Stimulated activated CD8-positive, alpha-beta memory T cell treated with anti-CD3 and anti-CD28 coated beads, Interleukin-7, amount 100 ng/mL, for 24 hours (primary cell): ENCODE data around the gene INPP5E.

Source experiments
- DNase-seq: peaks from one replicate; pipeline ENCODE4 v3.0.0-alpha.2; 2020; ENCODE audit warnings: low read depth

The INPP5E gene, protein sequence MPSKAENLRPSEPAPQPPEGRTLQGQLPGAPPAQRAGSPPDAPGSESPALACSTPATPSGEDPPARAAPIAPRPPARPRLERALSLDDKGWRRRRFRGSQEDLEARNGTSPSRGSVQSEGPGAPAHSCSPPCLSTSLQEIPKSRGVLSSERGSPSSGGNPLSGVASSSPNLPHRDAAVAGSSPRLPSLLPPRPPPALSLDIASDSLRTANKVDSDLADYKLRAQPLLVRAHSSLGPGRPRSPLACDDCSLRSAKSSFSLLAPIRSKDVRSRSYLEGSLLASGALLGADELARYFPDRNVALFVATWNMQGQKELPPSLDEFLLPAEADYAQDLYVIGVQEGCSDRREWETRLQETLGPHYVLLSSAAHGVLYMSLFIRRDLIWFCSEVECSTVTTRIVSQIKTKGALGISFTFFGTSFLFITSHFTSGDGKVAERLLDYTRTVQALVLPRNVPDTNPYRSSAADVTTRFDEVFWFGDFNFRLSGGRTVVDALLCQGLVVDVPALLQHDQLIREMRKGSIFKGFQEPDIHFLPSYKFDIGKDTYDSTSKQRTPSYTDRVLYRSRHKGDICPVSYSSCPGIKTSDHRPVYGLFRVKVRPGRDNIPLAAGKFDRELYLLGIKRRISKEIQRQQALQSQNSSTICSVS

DNA sequence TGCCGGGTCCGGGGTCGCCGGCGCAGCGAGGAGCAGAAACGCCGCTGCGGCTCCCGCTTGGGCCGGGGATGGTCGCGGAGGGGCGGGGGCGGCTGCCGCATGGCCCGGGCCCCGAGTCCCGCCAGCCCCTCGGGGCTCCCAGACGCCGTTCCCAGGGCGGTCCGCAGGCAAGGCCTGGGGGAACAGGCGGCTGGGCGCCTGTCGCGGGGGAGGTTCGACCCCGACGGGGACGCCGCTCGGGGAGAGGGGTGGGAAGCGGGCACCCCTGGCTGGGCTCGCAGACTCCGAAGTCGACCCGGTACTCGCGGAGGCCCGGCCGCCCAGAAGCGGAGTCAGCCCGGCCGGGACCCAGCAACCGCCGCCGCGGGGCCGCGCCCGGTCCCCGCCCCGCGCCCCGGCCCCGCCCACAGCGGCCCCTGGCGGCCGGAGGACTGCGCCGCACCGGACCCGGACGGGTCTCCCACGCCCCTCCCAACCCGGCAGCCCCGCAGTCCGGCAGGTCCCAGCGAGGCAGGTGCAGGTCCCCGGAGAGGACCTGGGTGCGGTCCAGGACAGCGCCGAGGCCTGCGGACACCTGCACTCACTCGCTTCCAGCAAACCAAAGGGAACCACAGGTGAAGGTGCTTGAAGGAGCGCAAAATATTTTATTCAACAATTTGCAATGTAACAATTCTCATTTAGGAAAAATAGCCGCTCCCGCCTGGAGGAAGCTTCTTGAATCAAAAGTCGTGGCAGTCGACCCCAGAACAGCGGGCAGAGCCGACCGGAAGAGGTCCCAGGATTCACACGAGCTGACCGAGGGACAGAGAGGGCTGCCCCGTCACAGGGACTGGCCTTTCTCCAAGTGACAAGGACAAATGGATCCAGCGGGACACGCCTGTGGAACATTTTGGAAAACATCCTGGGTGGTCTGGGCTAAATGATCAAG, at the start of gene INPP5E:
TSS of gene INPP5E (minus strand) at position 365 of the 928 bp plus-strand sequence. CDS start 426 bp downstream, outside the sequence.
- DNase-seq, result peak; percentile 68

DNA sequence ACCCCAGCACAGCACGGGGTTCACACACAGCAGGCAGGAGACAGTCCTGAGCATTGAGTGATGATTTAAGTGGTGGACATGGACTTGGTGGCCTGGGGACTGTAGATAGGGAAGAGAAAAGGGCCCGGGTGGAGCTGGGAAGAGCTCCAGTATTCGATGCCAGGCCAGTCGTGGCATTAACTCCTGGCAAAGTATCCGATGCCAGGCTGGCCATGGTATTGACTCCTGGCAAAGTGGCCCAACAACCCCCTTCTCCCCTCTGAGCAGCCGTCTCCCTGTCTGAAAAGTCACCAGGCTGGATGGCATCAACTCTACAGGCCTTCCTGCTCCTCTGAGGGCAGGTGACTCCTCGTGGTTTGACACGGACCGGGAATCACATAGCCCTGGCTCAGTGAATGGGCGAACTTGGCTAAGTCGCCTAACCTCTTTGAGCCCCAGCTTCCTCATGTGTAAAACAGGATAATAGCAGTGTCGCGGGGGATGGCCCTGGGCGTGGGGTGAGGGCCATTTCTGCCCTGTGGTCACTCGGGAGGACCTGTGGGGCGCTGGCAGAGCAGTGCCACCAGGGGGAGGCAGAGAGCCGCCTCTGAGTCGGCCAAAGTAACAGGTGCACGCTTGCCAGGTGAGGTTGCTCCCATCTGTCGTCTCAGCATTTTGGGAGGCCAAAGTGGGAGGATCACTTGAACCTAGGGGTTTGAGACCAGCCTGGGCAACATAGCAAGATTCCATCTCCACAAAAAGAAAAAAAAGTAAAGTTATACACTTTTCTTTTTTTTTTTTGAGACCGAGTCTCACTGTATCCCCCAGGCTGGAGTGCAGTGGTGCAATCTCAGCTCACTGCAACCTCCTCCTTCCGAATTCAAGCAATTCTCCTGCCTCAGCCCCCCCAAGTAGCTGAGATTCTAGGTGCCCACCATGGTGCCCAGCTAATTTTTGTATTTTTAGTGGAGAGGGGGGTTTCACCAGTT, 48.9 kb upstream of the INPP5E start:
- peak; percentile 41 for DNase-seq

DNA sequence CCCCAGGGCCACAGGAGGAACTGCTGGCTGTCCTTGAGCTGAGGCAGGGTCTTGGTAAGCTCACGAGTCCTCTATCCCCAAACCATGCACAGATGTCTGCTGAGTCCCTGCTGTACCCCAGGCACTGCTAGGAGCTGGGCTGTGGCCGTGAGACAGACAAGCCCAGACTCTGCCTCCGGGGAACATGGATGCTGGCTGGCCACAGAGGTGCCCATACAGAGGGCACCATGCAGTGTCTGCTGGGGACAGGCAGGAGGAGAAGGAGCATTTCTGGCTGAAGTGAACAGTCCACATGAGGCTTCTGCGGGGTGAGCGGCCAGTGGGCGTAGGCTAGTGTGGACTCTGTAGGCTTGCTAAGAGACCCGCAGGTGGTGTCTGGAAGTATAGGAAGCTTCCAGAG, 48.0 kb upstream of the INPP5E start:
- DNase-seq, result no peak

DNA sequence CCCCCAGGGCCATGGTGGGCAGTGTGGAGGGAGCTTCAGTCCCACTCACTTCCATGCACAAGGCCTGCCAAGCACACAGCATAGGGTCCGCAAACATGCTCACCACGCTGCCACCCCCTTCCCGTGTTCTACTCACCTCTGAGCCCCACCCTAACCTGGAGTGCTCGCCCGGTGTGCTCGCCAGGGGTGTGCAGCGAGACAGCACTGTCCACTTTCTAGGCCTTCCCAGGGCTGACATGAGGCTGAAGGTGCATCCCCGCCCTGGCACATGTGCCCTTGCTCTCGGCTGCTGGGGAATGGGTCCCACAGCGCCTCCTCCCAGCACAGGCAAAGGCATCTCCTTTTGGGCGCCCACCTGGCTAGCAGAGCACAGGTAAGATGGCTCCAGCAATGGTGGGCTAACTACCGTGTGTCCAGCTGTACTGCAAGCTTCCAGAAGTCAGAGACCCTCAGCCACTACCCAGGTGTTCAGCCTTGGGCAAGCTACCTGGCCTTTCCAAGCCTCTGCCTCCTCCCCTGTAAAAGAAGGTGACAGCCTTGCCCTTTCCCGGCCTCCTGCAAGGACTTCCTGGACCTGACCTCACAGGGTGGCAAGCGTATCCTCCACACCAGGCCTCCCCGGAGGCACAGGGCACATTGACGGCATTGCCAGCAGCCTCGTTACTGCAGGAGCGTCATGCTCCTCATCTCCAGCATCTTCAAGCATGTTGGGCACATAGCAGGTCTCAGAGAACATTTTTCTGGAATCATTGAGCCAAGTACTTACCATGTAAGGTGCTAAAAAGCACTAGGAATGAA, 47.4 kb upstream of the INPP5E start:
- no peak for DNase-seq

DNA sequence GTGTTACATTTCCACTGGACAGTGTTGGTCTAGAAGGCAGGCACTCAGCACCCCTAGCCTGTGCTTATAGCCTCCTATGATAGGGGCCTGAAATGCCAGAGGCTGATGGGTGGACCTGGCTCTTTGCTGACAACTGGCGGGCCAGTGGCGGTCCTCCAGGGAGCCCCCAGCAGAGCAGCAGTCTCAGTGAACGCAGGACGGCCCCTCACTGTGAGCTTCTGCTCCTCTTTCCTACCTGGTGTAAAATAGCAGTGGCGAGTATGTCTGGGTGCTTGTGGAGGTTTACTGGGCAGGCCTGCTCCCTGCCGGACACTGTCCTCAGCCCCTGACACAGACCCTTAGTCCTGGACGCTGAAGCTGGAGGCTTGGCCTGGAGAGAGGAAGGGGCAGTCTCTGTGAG, 46.5 kb upstream of the INPP5E start:
- no peak for DNase-seq

DNA sequence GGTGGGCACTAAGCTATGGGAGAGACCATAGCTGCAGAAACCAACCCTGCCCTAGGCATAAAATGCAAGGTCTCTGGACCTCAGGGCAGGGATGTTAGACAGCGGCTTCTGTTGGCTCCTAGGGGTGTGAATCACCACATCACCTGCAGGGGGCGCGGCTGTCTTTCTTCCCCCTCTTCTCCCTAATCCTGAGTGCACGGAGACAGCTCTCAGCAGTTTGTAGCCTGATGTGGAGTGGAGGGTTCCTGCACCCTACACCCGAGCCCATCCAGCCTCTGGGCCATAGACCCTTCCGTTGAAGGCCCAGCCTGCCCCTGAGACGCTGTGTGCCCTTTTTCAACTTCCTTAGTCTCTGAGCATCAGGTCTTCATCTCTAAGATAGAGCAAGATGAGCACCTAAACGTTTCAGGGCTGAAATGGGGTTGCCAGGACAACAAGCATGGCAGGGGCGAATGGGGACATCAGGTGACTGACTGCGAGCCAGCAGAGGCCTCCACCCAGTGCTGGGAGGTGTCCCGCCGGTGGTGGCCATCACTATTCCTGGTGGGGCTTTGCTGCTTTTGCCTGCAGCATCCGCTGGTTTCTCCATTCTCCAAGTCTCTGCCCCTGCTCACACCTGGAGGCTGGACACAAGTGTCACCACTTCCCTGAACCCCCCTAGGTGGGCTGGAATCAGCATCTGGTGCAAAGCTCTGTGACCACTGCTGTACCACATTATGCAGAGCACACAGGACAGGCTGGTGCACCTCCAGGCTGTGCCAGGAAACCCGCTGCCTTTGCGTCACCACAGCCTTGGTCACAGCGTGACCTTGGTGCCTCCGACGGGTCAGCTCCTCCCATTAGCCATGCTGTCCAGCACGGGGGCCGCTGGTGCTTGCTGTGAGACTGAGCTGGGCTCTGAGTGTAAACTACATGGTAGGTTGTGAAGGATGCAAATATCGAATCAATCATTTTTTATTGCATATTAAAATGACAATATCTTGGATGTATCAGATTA, 45.7 kb upstream of the INPP5E start:
- DNase-seq, result peak; percentile 70

DNA sequence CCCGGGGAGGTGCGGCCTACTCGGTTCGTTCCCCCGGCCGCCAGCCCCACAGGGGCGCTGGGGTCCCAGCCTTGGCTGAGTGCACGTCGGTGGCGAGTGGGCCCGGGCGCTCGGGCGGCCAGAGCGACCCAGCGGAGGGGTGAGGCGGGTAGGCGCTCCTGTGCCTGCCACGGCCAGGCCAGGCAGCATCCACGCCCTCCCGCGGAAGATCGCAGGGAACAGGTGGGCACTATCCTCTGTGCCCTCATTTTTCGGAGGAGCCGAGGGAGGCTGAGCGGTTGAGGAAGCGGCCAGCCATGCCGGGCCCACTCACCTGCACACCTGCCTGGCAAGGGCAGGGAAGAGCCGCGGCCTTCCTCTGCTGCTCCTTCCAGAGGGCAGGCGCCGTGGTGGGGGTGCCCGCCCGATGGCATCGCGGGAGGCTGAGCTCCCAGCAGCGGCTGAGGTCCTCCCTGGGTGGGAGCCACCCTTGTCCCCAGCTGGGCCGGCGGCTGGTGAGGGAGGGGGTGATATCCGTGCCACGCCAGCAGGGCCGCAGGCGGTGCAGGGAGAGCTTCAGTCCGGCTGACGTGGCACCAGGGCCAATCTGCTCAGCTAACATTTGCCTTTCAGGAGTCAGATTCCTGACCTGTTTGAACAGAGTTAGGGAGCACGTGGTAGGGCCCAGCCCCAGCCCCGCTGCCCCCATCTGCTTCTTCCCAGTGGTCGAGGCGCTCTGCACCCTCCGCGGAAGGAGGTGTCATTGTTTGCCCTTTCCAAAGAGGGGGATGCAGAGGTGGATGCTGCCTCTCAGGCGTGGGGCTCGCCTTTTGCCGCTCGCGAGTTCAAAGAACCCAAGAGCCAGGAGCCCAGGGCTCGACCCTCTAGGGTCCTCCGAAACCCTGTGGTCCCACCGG, 44.8 kb upstream of the INPP5E start:
- DNase-seq, result no peak

DNA sequence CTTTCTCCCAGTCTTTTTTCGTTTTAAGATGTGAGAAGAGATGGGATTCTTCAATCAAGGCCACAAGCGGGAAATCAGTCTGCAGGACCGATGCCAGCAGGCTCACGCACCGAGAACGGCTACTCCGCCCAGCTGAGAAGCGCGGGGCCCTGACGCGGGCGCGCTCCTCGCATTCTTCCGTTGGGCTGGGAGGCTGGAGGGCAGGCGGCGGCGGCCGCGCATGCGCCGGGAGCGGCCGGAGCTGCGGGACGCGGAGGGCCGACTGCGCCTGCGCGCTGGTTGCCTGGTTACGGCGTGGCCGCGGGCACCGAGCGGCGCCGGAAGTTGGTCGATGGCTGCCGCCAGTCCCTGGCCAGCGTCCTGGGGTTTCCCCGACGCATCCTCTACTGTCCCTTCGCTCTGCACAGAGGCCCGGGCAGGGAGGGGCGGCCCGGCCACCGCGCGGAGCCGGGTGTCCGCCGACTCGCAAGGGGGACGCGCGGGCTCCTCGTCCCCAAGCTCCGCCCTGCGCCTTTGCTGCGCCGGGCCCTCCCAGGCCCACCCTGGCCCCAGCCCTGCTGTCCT, 44.0 kb upstream of the INPP5E start:
- DNase-seq, result peak; percentile 91

DNA sequence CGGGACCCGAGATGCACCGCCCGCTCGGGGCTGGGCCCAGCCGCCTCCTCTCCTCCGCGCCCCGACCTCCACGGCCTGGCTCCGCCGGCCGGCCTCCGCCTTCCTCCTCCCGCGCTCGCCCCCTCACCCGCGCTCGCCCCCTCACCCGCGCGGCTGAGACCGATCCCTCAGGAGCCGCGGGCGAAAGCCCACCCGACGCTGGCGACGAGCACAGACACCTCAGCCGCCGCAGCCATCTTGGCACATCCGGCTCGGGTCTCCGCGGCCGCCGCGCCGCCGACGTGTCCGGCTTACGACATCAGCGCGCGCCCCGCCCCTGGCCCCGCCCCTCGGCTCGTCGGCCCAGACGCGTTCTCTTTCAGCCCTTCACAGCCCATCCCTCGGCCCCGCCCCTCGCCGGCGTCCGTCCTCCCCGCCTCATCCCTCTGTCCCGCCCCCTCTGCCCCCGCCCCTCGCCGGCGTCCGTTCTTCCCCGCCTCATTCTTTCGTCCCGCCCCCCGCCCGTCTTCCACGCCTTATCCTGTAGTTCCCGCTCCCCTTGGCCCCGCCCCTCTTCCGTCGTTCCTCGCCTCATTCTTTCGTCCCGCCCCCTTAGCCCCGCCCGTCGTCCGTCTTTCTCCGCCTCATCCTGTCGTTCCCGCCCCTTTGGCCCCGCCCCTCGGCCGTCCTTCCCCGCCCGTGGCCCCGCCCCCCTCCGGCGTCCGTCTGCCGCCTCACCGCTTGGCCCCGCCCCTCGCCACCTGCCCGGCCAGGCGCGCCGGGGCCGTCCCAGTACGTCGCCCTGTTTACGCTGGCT, 43.3 kb upstream of the INPP5E start, which contains the start of gene SEC16A:
TSS of gene SEC16A (minus strand) at position 248 of the 796 bp plus-strand sequence. CDS start 5,425 bp downstream, outside the sequence.
- peak; percentile 99 for DNase-seq

DNA sequence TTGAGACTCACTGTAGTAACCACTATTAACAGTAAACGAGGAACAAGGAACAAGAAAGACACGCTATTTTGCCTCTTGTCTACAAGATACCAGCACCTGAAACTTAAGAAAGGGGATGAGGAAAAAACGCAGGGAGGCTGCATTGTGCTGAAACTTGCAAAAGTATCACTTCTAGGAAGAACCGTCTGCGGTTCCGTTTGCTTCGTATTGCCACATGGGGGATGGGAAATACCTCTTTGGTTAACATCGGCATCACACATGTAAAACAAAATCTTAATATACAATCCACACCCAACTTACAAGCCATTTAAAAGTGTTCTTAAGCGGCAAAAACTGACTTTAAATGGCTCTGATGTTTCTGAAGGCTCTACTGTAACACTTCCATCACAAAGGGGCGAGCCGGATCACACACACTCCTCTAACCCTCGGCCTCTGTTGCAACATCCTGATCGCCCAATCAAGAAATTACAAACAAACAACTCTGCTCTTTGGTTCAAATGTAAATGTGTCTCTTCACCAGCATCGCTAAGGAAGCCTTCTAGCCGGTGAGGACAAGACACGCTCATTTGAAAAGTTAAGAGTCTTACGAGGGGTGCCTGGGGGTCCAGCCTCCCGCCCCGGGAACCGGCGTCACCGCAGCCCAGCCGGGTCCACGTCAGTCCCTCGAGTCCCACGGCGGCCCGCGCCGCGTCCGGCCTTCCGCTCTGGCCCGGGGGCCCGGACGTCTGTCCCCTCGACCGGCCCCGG, 42.6 kb upstream of the INPP5E start:
- DNase-seq, result no peak

DNA sequence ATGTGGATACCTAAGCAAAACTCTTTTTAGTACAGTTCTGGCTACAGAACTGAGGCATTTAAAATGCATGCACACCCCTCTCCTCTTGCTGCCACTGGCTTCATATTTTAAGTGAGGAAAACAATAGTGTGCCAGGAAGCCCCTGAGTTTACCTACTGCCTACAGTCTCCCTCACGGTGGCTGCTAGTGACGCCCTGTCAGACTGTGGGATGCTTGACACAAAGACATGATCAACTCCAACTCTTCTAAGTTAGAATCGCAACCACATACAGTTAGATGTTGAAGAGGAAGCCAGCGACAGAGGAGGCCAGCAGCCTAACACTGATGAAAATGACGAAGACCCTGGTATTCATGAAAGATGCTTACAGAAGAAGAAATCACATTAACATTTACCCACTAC, 41.9 kb upstream of the INPP5E start:
- no peak for DNase-seq

DNA sequence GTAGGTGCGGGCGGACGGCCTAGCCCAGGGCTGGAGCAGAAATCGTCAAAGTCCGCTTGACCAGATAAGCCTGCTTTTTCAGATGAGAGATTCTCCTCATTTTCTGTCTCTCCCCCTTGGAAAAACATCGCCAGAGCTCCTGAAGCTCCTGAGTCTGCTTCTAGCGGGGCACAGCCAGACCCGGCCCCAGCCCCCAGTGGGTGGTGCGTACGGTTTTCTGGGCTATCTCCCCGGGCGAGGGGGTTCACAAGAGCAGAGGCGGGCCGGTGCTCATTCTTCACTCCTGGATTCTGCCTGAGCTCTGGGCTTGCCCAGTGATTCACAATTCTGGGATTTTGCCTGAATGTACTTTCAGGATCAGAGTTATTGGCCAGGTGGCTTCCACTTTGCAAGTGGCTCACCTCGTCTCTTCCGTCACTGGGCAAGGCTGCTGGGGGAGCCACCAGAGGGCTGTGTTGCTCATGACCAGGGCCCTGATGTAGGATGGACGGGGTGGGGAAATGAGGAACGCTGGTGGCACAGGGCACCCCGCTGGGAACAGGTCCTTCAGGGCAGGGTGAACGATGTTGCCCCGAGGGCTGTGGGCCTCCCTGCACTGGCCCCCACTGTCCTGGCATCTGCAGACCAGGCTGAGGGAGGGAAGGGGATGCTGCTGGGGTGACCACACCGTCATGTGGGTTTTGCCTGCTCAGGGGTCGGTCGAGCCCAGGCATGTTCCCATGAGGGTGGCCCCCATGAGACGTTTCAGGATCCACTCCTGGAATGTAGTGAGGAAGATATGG, 36.9 kb upstream of the INPP5E start:
- DNase-seq, result no peak

DNA sequence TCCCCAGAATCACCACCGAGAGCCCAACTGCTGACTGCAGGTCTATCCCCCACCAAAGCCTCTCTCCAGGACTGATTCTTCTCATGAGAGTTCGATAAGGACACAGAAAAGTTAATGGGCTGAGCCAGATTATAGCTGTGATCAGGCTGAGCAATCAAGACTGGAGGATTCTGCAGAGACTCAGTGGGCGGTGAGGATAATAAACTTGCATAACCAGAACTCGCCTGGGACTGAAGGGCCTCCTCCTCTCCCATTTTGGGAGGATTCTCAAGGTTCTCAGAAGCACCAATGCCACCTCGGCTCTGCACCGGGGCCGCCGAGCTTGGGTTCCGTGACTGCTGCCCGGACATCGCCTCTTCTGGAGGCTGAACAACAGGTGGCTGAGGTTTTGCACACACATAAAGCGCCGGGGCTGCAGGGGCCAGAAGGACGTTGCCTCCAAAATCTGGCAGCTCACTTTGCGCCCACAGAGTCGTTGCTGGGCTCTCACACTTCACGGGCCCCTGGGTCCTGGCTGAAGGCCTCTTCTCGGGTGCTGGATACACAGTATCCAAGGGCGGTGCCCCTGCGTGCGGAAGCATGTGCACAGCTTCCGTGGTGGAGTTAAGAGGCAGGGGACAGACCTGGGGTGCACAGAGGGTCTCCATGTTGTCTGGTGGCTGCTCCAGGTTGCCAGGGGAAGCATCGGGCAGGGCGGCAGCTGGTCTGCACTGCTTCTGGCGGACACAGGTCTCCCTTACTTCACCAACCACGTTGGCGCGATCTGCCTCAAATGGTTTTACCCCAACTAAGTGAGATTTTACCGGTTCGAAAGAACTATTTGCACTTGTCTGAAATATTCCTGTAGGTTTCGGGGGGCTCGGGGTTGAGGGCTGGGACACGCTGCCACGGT, 35.6 kb upstream of the INPP5E start:
- no peak for DNase-seq

DNA sequence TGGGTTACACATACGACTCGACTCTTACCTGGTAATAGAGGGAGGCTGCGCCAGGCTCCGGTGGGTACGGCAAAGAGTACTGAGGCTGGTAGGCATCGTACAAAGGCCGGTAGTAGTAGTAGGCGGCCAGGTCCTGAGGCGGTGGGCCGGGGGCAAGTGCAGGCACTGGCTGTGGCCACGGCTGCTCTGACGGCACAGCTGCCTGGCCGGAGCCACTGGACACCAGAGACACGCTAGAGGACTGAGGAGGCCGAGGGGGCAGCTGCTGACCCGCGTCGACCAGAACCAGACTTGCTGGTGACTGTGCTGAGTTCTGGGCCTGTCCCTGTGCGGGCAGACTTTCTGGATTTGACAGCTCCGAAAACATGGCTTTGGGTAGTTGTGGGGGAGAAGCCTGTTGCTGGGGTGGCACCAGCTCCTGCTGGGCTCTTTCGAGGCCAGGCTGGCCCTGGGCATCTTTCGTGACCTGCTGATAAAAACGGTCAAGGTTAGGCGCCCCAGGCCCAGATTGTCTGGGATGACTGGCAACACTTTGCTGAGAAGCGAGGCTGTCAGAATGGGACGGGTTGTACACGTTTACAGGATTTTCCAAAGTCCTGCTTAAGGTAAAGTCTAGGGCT, 34.5 kb upstream of the INPP5E start:
- no peak for DNase-seq
